Measurements from ENCODE around the gene IL22RA2.

IL22RA2 gene

DNA sequence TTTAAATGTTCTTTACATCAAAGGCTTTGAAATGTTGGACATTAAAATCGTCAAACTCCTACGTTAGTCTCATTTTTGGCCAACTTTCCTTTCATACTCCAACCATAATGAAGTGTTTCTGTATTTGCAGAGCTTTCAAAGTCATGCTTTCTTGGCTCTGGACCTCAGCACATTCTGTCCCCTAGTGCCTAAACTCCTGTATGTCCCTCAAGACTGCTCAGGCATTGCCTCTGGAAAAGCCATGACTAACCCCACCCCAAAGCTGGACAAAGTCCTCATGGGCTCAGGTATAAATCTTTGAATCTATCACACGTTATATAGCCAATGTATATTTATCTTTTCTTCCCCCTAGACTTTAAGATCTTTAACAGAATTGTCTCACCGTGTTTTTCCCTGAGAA is 26.8 kb upstream of the IL22RA2 start:
- 83% methylated on average over 2 of the region's 4 CpGs for WGBS (ENCODE audit: insufficient coverage)
- no peak overlapping the region for H3K27ac ChIP-seq (ENCODE audit: insufficient read depth in 1 of 2, low read depth in 1 of 2, low read length in 2 of 2, poor library complexity in 1 of 2, severe bottlenecking in 2 of 2)
- no peaks in the 10 kb centered on the region for H3K27me3 ChIP-seq (replicated peaks in 2 of 5; ENCODE audit: control insufficient read depth in 4 of 5, insufficient read depth in 5 of 5, low read length in 4 of 5)
- peaks cover 0 to 4% (median 0%) of the 10 kb centered on the region in 5 experiments for H3K9me3 ChIP-seq (ENCODE audit: control extremely low read depth in 1 of 5, control insufficient read depth in 4 of 5, insufficient read depth in 2 of 5, low read depth in 1 of 5, low read length in 4 of 5)
- peaks cover 16 to 64% (median 41%) of the 10 kb centered on the region in 4 experiments for H3K36me3 ChIP-seq (ENCODE audit: control insufficient read depth in 4 of 4, insufficient read depth in 4 of 4, low read length in 3 of 4)
- POLR2A ChIA-PET: no interaction called here
- CTCF ChIA-PET: interaction anchor here (1.9 kb wide), 1 partner anchor 22 kb away, joined by 5 read pairs; no protein-coding TSS in a partner anchor
- no peak overlapping the region for H3K4me3 ChIP-seq (ENCODE audit: control insufficient read depth in 1 of 7, extremely low read depth in 1 of 7, insufficient read depth in 4 of 7, low read depth in 2 of 7, low read length in 6 of 7)
- H3K4me1 ChIP-seq (ENCODE audit: control extremely low read depth in 1 of 4, control insufficient read depth in 4 of 4, insufficient read depth in 4 of 4, low read length in 3 of 4): peaks cover 0 to 3% (median under 1%) of the 10 kb centered on the region in 4 experiments
- DNase-seq: no peak

DNA sequence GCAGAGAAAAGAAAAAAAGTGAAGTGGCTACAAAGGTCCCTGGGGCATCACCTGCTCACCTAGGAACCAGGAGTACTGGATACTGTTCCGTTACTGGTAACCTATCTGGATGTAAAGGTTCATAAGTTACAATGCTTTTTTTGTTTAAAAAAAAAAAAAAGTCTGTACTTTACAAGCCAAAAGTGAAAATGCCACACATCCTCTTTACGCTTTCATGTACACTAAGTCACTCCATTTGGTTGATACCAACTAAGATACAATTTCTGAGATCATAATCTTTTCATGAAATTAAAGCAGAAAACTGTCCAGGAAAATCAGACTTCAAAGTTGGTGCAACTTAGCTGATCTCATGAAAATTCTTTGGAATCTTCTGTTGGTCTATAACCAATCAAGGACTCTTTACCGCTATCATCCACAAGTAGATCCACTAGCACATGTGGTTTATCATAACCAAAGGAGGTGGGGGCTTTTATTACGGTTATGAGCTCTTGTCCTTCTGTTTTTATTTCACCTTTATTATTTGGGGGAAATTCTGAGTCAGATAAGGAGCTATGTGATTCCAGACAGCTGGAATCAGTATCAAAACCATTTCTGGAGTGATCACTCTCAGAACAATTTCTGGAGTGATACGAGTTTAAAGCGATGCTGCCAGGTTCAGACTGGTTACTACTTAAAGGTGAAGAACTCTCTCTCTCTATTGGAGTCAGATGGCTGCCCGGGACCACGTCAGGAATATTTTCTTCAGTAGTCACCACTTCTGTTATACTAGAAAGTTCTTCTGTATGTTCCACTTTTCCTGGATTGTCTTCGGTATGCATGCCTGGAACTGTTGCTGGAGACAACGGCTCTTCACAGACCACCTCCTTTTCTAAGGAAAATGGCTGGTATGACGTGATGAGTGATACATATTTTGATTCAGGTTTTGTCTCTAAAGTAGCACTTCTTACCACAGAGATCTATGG is 24.5 kb upstream of the IL22RA2 start:
- no peak for DNase-seq
- Histone ChIP-seq H3K9me3 (ENCODE audit: control extremely low read depth in 1 of 5, control insufficient read depth in 4 of 5, insufficient read depth in 2 of 5, low read depth in 1 of 5, low read length in 4 of 5) (peaks cover 0 to 4% (median 0%) of the 10 kb centered on the region in 5 experiments), H3K27me3 (replicated peaks in 2 of 5; ENCODE audit: control insufficient read depth in 4 of 5, insufficient read depth in 5 of 5, low read length in 4 of 5) (no peaks in the 10 kb centered on the region), H3K4me1 (ENCODE audit: control extremely low read depth in 1 of 4, control insufficient read depth in 4 of 4, insufficient read depth in 4 of 4, low read length in 3 of 4) (peaks cover 0 to 3% (median under 1%) of the 10 kb centered on the region in 4 experiments), H3K27ac (ENCODE audit: insufficient read depth in 1 of 2, low read depth in 1 of 2, low read length in 2 of 2, poor library complexity in 1 of 2, severe bottlenecking in 2 of 2) (no peak overlapping the region), H3K4me3 (ENCODE audit: control insufficient read depth in 1 of 7, extremely low read depth in 1 of 7, insufficient read depth in 4 of 7, low read depth in 2 of 7, low read length in 6 of 7) (no peak overlapping the region), H3K36me3 (ENCODE audit: control insufficient read depth in 4 of 4, insufficient read depth in 4 of 4, low read length in 3 of 4) (peaks cover 10 to 42% (median 25%) of the 10 kb centered on the region in 4 experiments)
- WGBS (ENCODE audit: insufficient coverage): 94% methylated on average over 5 of the region's 11 CpGs
- ChIA-PET CTCF (interaction anchor here (1.2 kb wide), 1 partner anchor 74 kb away, joined by 3 read pairs; no protein-coding TSS in a partner anchor), POLR2A (no interaction called here)

DNA sequence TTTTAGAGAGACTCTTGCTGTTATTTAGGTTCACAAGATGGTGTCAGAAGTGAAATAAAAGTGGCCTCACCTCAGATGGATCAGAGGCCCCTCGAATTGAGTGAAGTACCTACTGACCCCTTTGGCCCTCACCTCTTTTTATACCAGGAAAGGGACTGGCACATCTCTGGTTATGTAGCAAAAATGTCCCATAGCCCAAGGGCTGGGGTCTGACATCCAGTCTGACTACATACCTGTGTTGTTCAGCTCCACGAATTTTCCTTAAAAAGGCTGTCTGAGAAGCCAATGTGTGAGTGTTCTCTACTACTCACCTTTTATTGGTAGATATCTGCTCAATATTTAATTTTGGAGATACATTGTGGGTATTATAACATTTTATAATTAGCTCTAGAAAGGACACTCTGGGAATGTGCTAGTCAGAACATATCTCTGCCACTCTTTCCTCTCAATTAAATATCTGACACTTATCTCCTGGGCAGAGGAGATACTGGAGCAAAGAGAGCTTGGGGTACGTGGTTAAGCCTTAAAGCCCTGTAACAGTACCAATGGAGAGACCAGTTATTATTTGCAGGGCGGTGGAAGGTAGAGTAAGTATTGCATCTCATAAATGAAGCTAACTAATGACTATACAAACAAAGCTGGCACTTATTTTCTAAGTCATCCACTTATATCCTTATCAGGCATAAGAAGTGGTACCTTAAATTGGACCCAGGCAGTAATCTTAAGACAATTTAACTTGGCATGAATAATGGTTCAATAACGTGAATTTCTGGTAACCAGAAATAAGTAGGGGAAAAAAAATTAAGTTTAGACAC is 20.0 kb upstream of the IL22RA2 start:
- Histone ChIP-seq H3K27ac (ENCODE audit: insufficient read depth in 1 of 2, low read depth in 1 of 2, low read length in 2 of 2, poor library complexity in 1 of 2, severe bottlenecking in 2 of 2) (no peak overlapping the region), H3K4me3 (ENCODE audit: control insufficient read depth in 1 of 7, extremely low read depth in 1 of 7, insufficient read depth in 4 of 7, low read depth in 2 of 7, low read length in 6 of 7) (no peak overlapping the region), H3K4me1 (ENCODE audit: control extremely low read depth in 1 of 4, control insufficient read depth in 4 of 4, insufficient read depth in 4 of 4, low read length in 3 of 4) (peaks cover 0 to 3% (median under 1%) of the 10 kb centered on the region in 4 experiments), H3K27me3 (replicated peaks in 2 of 5; ENCODE audit: control insufficient read depth in 4 of 5, insufficient read depth in 5 of 5, low read length in 4 of 5) (no peaks in the 10 kb centered on the region), H3K9me3 (ENCODE audit: control extremely low read depth in 1 of 5, control insufficient read depth in 4 of 5, insufficient read depth in 2 of 5, low read depth in 1 of 5, low read length in 4 of 5) (peaks cover 2 to 18% (median 4%) of the 10 kb centered on the region in 5 experiments), H3K36me3 (ENCODE audit: control insufficient read depth in 4 of 4, insufficient read depth in 4 of 4, low read length in 3 of 4) (peaks cover 5 to 13% (median 9%) of the 10 kb centered on the region in 4 experiments)
- 83% methylated on average over 2 of the region's 5 CpGs for WGBS (ENCODE audit: insufficient coverage)
- no peak for DNase-seq
- ChIA-PET POLR2A (no interaction called here), CTCF (interaction anchor here (0.6 kb wide), 1 partner anchor 466 kb away, joined by 3 read pairs; no protein-coding TSS in a partner anchor)

DNA sequence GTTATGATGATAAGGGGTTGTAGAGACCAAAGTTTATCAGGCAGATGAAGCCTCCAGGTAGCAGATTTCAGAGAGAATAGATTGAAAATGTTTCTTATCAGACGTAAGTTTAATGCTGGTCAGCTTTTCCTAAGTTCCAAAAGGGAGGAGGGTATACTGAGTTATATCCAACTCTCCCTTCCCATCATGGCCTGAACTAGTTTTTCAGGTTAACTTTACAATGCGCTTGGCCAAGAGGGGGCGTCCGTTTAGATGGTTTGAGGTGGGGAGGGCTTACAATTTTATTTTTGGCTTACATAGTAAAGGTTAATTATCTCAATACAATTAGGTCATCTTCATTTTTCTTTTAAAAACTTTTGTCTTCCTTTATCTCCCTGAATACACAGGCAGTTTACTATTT is 19.4 kb upstream of the IL22RA2 start:
- Histone ChIP-seq H3K27ac (ENCODE audit: insufficient read depth in 1 of 2, low read depth in 1 of 2, low read length in 2 of 2, poor library complexity in 1 of 2, severe bottlenecking in 2 of 2) (no peak overlapping the region), H3K36me3 (ENCODE audit: control insufficient read depth in 4 of 4, insufficient read depth in 4 of 4, low read length in 3 of 4) (peaks cover 0 to 6% (median 3%) of the 10 kb centered on the region in 4 experiments), H3K9me3 (ENCODE audit: control extremely low read depth in 1 of 5, control insufficient read depth in 4 of 5, insufficient read depth in 2 of 5, low read depth in 1 of 5, low read length in 4 of 5) (peaks cover 0 to 18% (median 4%) of the 10 kb centered on the region in 5 experiments), H3K4me1 (ENCODE audit: control extremely low read depth in 1 of 4, control insufficient read depth in 4 of 4, insufficient read depth in 4 of 4, low read length in 3 of 4) (peaks cover 0 to 3% (median under 1%) of the 10 kb centered on the region in 4 experiments), H3K27me3 (replicated peaks in 2 of 5; ENCODE audit: control insufficient read depth in 4 of 5, insufficient read depth in 5 of 5, low read length in 4 of 5) (no peaks in the 10 kb centered on the region), H3K4me3 (ENCODE audit: control insufficient read depth in 1 of 7, extremely low read depth in 1 of 7, insufficient read depth in 4 of 7, low read depth in 2 of 7, low read length in 6 of 7) (no peak overlapping the region)
- 100% methylated on average over 1 of the region's 4 CpGs for WGBS (ENCODE audit: insufficient coverage)
- DNase-seq: no peak
- CTCF ChIA-PET: no interaction called here
- POLR2A ChIA-PET: no interaction called here

DNA sequence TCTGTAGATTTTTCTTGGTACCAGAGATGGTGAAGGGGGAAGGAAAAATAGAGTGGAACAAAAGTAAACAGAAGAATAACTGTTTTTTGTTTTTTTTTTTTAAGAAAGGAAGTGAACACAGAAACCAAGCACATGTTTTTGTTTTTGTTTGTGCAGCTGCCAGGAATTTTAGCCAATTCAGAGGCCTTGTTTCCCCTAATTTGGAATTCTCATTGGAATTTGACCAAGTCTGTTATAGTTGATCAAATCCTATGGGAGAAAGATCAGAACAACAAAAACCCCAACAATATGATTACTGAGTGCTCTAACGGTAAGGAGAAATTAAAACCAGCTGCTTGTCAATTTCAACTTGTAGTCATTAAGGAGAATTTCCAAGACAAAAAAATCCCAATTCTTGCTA is 18.2 kb upstream of the IL22RA2 start:
- no peak overlapping the region for H3K27ac ChIP-seq (ENCODE audit: insufficient read depth in 1 of 2, low read depth in 1 of 2, low read length in 2 of 2, poor library complexity in 1 of 2, severe bottlenecking in 2 of 2)
- no peak overlapping the region for H3K4me3 ChIP-seq (ENCODE audit: control insufficient read depth in 1 of 7, extremely low read depth in 1 of 7, insufficient read depth in 4 of 7, low read depth in 2 of 7, low read length in 6 of 7)
- no peaks in the 10 kb centered on the region for H3K36me3 ChIP-seq (ENCODE audit: control insufficient read depth in 4 of 4, insufficient read depth in 4 of 4, low read length in 3 of 4)
- POLR2A ChIA-PET: no interaction called here
- CTCF ChIA-PET: interaction anchor here (0.8 to 1.0 kb wide), 2 partner anchors 11 to 26 kb away, joined by 3 to 5 read pairs; no protein-coding TSS in a partner anchor
- whole genome bisulfite sequencing (ENCODE audit: insufficient coverage): no CpG with 5 or more reads among the region's 1 CpG
- H3K4me1 ChIP-seq (ENCODE audit: control extremely low read depth in 1 of 4, control insufficient read depth in 4 of 4, insufficient read depth in 4 of 4, low read length in 3 of 4): peaks cover 0 to 3% (median under 1%) of the 10 kb centered on the region in 4 experiments
- H3K9me3 ChIP-seq (ENCODE audit: control extremely low read depth in 1 of 5, control insufficient read depth in 4 of 5, insufficient read depth in 2 of 5, low read depth in 1 of 5, low read length in 4 of 5): peaks cover 4 to 27% (median 7%) of the 10 kb centered on the region in 5 experiments
- no peak for DNase-seq
- H3K27me3 ChIP-seq (replicated peaks in 2 of 5; ENCODE audit: control insufficient read depth in 4 of 5, insufficient read depth in 5 of 5, low read length in 4 of 5): no peaks in the 10 kb centered on the region

DNA sequence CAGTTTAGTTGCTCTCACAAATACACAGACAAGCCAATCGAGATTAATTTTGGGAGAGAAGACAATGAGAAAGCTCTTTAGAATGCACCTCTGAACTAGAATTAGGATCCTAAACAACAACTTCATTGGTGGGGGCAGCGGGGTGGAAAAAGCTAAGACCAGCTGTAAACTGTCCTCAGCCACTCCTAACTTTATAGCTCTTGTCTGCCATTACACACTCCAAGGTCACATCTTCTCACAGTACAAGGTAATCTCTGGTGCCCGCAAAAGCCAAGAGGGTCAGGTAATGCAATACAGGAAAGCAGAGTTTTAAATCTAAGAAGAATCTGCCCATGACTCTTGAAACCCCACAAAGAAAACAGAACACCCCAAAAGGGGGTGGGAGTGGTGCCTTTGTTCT is 17.8 kb upstream of the IL22RA2 start:
- Histone ChIP-seq H3K4me1 (ENCODE audit: control extremely low read depth in 1 of 4, control insufficient read depth in 4 of 4, insufficient read depth in 4 of 4, low read length in 3 of 4) (peaks cover 0 to 3% (median under 1%) of the 10 kb centered on the region in 4 experiments), H3K4me3 (ENCODE audit: control insufficient read depth in 1 of 7, extremely low read depth in 1 of 7, insufficient read depth in 4 of 7, low read depth in 2 of 7, low read length in 6 of 7) (no peak overlapping the region), H3K27me3 (replicated peaks in 2 of 5; ENCODE audit: control insufficient read depth in 4 of 5, insufficient read depth in 5 of 5, low read length in 4 of 5) (no peaks in the 10 kb centered on the region), H3K9me3 (ENCODE audit: control extremely low read depth in 1 of 5, control insufficient read depth in 4 of 5, insufficient read depth in 2 of 5, low read depth in 1 of 5, low read length in 4 of 5) (peaks cover 4 to 30% (median 7%) of the 10 kb centered on the region in 5 experiments), H3K27ac (ENCODE audit: insufficient read depth in 1 of 2, low read depth in 1 of 2, low read length in 2 of 2, poor library complexity in 1 of 2, severe bottlenecking in 2 of 2) (no peak overlapping the region), H3K36me3 (ENCODE audit: control insufficient read depth in 4 of 4, insufficient read depth in 4 of 4, low read length in 3 of 4) (no peaks in the 10 kb centered on the region)
- CTCF ChIA-PET: interaction anchor here (0.8 to 1.0 kb wide), 2 partner anchors 10 to 26 kb away, joined by 3 to 5 read pairs; no protein-coding TSS in a partner anchor
- POLR2A ChIA-PET: no interaction called here
- 100% methylated on average over 1 of the region's 3 CpGs for WGBS (ENCODE audit: insufficient coverage)
- DNase-seq: no peak

All from common myeloid progenitor, CD34-positive (primary cell).